ENCODE results near the gene CNTN4.

GRCh38 chr3:2735392-2735894 lies 636.8 kb downstream of the CNTN4 start:
- TF ChIP-seq ZNF274 (IDR thresholded peaks at IDR 0.05; ENCODE audit: low read depth, low read length) (no peak), SUZ12 (IDR thresholded peaks at IDR 0.05; ENCODE audit: extremely low read depth, insufficient read depth, insufficient read length) (no peak)
